Renal pelvis (tissue), 4 donors: Measurements from ENCODE around the gene VPS39. TPM values are rescaled to one million over a fixed set of nuclear protein-coding genes. Genes with fewer than 3 reads are reported as not detected.

Experiments used
- DNase-seq: peaks from one replicate; pipeline ENCODE4 v3.0.0-alpha.2; 2013
- polyA plus RNA-seq, 3 donors: library from polyadenylated mRNA; unstranded; fragments of 120-200 nt; gene quantifications; one replicate each; pipeline ENCODE4 v1.2.1, GENCODE V29; 2013; ENCODE audit not compliant: insufficient read length in 3 of 3

Gene VPS39
- polyA plus RNA-seq, 3 donors: 58.1 to 88.5 (median 83.8) TPM

DNA sequence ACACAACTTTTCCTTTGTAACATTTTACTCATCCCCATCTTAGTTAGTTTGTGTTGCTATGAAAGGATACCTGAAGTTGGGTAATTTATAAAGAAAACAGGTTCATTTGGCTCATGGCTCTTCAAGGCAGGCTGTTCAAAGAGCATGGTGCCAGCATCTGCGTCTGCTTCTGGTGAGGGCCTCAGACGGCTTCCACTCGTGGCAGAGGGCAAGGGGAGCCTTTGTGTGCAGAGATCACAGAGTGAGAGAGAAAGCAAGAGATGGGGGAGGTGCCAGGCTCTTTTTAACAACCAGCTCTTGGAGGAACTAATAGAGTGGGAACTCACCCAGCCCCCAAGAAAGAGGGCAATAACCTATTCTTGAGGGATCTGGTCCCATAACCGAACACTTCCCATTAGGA is 74.7 kb downstream of the VPS39 start:
- DNase-seq: no peak

DNA sequence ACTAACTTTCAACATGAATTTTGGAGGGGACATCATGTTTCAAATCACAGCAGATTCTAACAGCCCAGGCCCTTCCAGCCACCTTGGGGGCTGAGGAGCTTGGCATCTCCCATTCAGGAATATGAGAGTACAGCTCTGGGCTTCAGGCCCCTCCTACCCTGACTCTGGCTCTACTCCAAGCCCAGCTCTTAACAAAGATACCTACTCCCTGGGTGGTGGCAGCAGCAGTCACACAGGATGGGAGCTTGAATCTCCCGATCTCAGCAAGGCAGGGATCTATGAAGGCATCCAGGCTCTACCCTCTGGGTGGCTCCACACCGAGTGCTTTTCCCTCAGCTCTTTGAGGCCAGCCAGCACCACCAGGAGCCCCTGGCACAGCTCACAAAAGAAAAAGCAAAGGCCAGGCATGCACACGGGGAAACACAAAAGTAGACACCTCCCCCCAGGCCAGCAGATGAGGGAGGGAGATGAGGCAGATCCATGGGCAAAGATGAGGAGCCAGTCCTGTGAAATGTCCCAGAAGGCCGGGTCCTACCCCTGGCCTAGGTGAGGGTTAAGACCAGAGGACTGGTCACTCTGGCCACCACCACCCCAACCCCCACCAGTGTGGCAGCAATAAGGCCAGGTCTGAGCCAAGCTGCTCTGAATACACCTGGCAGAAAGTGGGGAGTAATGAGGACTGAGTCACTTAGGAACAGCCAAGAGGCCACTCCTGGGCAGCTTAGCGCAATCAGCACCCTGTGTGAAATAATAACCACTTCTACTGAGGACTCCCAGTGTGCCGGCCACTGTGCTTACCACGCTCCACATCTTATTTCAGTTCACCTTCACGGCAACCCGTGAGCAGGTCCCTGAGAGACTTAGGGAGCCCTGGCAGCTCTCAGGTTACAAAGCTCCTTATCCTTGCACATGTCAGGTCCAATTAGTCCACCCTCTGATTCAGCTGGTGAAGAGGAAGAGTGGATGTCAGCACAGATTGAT is 76.0 kb downstream of the VPS39 start:
- DNase-seq: no peak

DNA sequence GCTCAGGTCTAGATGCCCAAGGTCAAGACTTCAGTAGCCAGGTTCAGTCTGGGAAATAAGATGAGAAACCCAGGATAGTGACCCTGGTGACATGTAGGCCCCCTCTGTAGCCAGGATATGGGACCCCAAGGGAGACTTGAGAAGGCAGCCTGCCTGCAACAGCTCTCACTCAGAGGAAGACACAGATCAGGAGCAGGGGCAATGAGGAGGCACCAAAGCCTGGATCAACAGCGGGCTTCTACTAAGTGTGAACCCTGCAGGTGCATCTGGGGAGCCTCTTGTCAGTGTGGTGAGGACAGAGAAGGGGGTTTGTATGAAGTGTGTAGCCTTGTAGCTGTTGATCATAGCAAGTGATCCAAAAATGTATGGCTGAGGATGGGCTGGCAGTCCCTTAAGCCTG is 77.1 kb downstream of the VPS39 start:
- no peak for DNase-seq

DNA sequence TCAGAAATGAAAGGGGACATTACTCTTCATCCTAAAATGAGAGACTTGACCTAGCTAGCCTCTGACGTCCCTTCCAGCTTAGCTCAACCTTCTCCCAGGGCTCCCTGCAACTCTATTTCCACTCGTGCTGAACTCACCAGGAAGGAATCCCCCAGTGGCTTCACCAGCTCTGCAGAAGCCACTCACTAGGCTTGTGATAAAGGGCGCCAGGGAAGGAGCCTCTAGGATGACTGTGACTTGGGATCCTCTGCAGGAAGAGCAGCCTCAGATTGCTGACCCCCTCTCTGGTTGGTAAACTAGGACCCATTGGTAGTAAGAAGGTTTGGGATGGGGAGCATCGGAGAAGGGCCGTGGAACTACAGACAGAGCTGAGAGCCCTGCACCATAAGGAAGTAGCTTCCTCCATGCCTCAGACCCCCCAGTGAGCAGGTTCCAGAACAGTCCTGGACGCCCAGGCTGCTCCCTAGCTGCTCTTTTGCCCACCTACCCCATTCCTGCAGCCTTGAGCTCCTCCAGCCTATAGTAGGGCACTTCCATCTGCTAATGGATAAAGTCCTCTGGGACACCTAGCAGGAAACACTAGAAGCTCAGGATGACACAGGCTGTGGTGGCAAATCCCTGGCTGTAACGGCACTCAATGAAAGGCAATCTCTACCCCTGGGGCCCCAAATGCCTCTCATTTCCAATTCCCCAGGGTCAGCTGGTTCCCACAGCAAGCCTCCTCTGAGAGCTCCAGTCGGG is 77.7 kb downstream of the VPS39 start:
- no peak for DNase-seq

DNA sequence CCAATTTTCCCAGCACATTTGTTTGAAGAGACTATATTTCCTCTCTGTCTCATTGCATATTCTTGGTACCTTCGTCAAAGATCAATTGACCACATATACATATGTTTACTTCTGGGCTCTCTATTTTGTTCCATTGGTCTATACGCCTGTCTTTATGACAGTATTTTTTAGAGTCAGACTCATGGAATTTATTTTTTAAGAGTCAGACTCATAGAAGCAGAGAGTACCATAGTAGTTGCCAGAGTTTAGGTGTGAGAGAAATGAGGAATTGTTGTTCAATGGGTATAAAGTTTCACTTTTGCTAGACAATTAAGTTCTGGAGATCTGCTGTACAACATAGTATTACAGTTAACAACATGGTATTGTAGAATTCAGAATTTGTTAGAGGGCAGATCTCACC is 78.7 kb downstream of the VPS39 start:
- DNase-seq: no peak

DNA sequence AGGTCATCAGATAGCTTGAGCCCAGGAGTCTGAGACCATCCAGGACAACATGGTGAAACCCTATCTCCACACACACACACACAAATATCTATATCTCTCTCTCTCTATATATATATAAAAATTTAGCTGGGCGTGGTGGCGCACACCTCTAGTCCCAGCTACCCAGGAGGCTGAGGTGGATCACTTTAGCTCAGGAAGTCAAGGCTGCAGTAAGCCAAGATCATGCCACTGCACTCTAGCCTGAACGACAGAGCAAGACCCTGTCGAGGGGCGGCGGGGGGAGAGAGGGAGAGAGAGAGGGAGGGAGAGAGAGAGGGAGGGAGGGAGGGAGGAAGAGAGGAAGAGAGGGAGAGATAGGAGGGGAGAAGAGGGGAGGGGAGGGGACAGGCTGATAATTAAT is 79.6 kb downstream of the VPS39 start:
- no peak for DNase-seq

DNA sequence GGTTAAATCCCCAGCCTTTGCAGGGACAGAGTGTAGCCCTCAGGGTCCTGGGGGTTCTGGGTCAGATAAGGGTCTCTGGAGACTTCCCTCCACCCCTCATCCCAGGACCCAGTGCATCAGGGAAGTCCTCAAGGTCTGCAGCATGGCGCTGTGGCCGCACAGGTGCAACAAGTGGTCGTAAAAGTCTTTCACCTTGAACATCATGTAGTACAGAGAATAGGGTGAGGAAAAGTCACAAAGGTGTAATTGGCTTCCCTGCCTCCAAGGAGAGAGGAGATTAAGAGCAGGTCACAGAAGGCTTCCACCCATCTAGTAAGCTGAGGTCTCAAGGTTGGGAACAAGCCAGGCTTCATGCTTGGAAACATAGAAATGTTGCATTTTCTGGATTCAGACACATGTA is 84.6 kb downstream of the VPS39 start:
- no peak for DNase-seq

DNA sequence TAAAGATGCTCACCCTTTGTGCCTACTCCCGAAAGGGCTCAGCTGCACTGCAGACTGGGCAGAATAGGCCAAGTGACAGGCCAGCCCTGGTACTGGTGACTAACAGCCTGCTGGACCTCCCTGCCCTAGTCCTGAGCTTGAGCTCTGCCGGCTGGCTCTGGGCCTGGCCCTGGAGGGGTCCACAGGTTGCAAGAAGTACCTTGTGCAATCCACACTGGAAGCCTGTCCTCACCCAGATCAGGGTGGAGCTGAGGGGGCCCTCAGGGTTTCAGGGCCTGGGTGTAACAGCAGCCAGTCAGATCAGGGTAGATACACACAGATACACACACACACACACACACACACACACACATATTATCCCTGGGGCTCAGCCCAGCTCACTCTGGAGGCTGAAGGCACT is 86.4 kb downstream of the VPS39 start:
- DNase-seq: no peak

DNA sequence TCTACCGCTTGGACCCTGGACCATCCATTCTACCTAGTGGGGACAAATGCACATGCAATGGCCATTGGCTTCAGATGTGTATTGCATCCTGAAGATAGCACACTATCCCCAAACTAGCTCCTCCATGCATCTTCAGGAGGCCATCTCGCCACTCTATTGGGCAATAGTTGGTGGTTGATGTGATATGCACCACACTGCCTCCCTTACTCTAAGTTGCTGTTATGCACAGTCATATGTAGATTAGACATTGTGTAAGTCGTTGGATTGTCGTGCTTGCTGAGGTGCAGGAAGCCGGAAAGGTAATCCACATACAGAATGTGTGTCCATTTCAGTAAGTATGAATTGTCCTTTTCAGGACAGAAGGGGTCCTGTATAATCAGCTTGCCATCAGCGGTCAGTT is 87.1 kb downstream of the VPS39 start:
- DNase-seq: no peak

DNA sequence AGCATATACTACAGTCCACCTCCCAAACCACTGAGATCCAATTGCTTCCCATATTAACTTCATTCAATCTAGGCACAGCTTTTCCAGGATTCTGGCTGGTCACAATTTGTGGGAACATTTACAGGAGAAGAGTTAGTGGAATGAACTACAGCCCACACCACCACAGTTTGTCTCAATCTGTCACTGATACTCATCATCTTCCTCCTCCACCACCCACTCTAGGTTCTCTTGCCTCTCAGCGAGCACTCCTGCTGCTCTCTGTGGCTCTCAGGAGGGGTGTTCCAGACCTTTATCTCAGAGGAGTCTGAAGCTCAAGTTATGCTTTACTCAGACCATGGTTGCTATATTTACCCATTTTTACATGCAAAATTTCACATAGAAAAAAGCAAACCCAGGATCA is 87.8 kb downstream of the VPS39 start:
- DNase-seq: no peak

DNA sequence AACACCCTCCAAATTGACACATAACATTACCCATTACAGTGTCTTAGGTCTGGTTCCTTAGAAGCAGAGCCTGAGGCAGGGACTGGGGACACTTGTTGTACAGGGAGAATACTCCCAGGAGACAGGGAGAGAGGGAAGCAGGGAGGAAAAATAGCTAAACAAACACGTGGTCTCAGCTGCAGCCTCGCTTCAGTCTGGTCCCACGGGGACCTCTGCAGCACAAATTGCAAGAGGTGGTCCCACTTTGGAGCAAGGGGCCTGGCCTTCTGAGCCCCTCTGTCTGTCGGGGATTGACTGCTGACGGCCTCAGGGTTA is 88.7 kb downstream of the VPS39 start:
- no peak for DNase-seq

DNA sequence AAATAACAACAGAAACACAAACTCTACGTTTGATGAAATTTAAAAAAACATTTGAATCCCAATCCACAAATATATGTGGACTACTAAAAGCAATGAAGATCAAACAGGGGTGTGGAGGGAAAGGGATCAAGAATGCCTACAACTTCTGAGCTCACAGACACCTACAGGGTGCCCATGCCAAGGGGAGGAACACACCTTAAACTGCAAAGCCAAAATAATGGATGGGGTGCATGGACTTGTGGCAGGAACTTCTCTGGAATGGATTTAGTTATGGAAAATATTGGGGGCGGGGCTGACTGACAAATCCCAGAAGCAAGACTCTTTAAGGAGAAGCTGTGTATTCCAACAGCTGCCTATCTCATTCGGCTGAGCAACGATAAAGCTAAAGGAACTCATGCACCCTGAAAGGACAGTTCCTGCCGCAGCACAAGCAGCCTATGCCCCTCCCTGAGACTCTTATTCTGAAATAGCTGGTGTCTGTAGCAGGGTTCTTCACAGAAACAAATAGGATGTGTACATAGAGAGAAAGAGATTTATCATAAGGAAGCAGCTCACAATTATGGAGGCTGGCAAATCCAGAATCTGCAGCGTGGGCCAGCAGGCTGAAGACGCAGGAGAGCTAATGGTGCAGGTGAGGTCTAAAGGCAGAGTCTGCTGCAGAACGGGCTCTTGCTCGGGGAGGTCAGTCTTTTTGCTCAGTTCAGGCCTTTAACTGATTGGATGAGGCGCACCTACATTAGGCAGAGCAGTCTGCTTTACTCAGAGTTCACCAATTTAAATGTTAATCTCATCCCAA is 89.3 kb downstream of the VPS39 start:
- no peak for DNase-seq

DNA sequence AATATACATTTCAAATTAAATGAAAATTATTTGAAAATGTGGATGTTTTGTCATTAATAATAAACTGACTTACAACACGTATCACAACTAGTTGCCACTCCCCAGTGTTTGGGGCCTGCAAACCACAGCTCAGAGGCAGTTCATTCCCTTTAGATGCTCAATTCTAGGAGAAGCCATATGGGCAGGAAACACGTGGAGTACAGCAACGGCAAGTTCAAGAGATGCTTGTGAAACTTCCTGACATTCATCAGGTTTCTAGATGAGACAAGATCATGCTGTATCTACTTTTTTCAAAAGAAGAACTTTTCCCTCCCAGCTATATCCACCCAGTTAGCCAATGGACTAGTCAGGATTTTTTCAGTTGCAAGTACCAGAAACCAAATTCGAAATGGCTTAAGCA is 96.2 kb downstream of the VPS39 start:
- DNase-seq: no peak

DNA sequence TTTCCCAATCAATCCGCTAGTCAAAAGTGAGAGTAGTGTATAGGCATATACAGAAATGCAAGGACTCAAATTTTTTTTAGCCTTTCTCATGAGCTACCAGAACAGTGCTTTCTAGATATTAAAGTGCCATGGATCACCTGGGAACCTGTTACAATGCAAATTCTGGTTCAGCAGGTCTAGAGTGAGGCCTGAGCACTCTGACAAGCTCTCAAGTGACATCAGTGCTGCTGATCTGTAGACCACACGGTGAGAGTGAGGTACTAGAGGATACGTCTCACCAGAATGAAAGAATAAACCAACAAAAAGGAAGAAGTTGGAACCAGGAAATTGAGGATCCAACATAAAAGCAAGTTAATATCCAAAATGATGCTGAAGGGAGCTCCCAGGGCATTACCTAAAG is 97.7 kb downstream of the VPS39 start:
- DNase-seq: no peak

DNA sequence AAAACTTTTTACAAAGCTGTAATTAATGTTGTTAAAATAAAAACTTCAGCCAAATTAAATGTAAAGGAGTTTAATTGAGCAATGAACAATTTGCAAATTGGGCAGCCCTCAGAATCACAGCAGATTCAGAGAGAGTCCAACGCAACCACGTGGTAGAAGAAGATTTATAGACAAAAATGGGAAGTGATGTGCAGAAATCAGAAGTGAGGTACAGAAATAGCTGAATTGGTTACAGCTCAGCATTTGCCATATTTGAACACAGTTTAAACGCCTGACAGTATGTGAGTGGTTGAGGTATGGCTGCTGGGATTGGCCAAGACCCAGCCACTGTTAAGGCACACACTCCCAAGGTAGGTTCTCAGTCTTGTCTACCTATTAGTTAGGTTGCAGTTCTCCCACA is 99.3 kb downstream of the VPS39 start:
- DNase-seq: no peak

Other genes with a start within 250 kb of the VPS39 start
- gene EHD4, start 235.7 kb downstream of the VPS39 start, polyA plus RNA-seq: 10 to 100 TPM; 16.8 to 18.7 (median 17.5) TPM
- gene PLA2G4E, start 187.3 kb downstream of the VPS39 start, polyA plus RNA-seq: under 1 TPM in 1 of 3 donors, not detected in 2; 0.04 TPM
- gene PLA2G4D, start 113.7 kb downstream of the VPS39 start, polyA plus RNA-seq: under 1 TPM; 0.04 to 0.22 (median 0.07) TPM
- gene PLA2G4F, start 51.7 kb downstream of the VPS39 start, polyA plus RNA-seq: 10 to 100 TPM; 24.5 to 37.4 (median 35.3) TPM
- gene GANC, start 64.9 kb upstream of the VPS39 start, polyA plus RNA-seq: 10 to 100 TPM; 23.8 to 32.4 (median 30.1) TPM
- gene TMEM87A, start 65.1 kb upstream of the VPS39 start, polyA plus RNA-seq: 10 to 100 TPM; 47.7 to 55.5 (median 55.2) TPM
- 10 to 100 TPM; 28.7 to 37.7 (median 33.0) TPM for gene CAPN3, start 151.2 kb upstream of the VPS39 start, polyA plus RNA-seq